GM18511 (cell line): ENCODE data around the gene MAPT.
"Not testable (repeated sequence)": the region's sequence is repeated elsewhere in the genome, so short reads cannot be mapped to it uniquely, and the experiment has no call there.

Experiments used
- ATAC-seq: cut with Tn5 transposase; IDR thresholded peaks from one replicate; pipeline ENCODE4 v1.9.1; 2021; ENCODE audit warnings: mild to moderate bottlenecking, moderate library complexity; ENCODE audit not compliant: unreplicated experiment

Gene MAPT

GRCh38 chr17:45861165-45861564 is 33.2 kb upstream of the MAPT start:
- ATAC-seq = no peak

GRCh38 chr17:45862127-45862526 is 32.2 kb upstream of the MAPT start:
- ATAC-seq = not testable (repeated sequence)

- ATAC-seq = no peak
Measured at GRCh38 chr17:45863857-45864654, 30.3 kb upstream of the MAPT start.

- ATAC-seq = no peak
Measured at GRCh38 chr17:45867171-45867570, 27.2 kb upstream of the MAPT start.

- ATAC-seq = no peak
Measured at GRCh38 chr17:45867702-45868101, 26.7 kb upstream of the MAPT start.

- no peak for ATAC-seq
Measured at GRCh38 chr17:45868276-45868675, 26.1 kb upstream of the MAPT start.

GRCh38 chr17:45869676-45870341 is 24.5 kb upstream of the MAPT start:
- ATAC-seq = no peak

- no peak for ATAC-seq
Measured at GRCh38 chr17:45870342-45870974, 23.9 kb upstream of the MAPT start.

- no peak for ATAC-seq
Measured at GRCh38 chr17:45871718-45872117, 22.6 kb upstream of the MAPT start.

- ATAC-seq = no peak
Measured at GRCh38 chr17:45873728-45874127, 20.6 kb upstream of the MAPT start.

- ATAC-seq = no peak
Measured at GRCh38 chr17:45874151-45874550, 20.2 kb upstream of the MAPT start.

GRCh38 chr17:45876539-45876938 is 17.8 kb upstream of the MAPT start:
- no peak for ATAC-seq

- no peak for ATAC-seq
Measured at GRCh38 chr17:45877467-45877866, 16.9 kb upstream of the MAPT start.

GRCh38 chr17:45883063-45883462 is 11.3 kb upstream of the MAPT start:
- no peak for ATAC-seq

GRCh38 chr17:45886852-45887251 is 7.5 kb upstream of the MAPT start:
- ATAC-seq = no peak

- ATAC-seq = no peak
Measured at GRCh38 chr17:45888392-45888791, 6.0 kb upstream of the MAPT start.

GRCh38 chr17:45889579-45889978 is 4.8 kb upstream of the MAPT start:
- no peak for ATAC-seq

- ATAC-seq = no peak
Measured at GRCh38 chr17:45893725-45894021, 681 bp upstream of the MAPT start.

GRCh38 chr17:45895304-45895968 is 1.1 kb downstream of the MAPT start:
- ATAC-seq = no peak

GRCh38 chr17:45895969-45896785 is 1.8 kb downstream of the MAPT start:
- no peak for ATAC-seq
